ENCODE measurements around the gene PRMT6.
"Not testable (repeated sequence)": the region's sequence is repeated elsewhere in the genome, so short reads cannot be mapped to it uniquely, and the experiment has no call there.

PRMT6 gene

GRCh38 chr1:107056426-107057196 lies at the start of gene PRMT6:
PRMT6 (plus strand) TSS chr1:107056674; CDS start chr1:107056716, 42 bp downstream.
- DNase-seq: peak; percentile 59

- DNase-seq: no peak
Observed at GRCh38 chr1:107009281-107009680, 47.2 kb upstream of the PRMT6 start.

- DNase-seq: no peak
Observed at GRCh38 chr1:107010582-107010981, 45.9 kb upstream of the PRMT6 start.

GRCh38 chr1:107016376-107016978 lies 40.0 kb upstream of the PRMT6 start:
- no peak for DNase-seq

- no peak for DNase-seq
Observed at GRCh38 chr1:107018445-107018844, 38.0 kb upstream of the PRMT6 start.

- no peak for DNase-seq
Observed at GRCh38 chr1:107019166-107019565, 37.3 kb upstream of the PRMT6 start.

- DNase-seq: not testable (repeated sequence)
Observed at GRCh38 chr1:107038874-107039273, 17.6 kb upstream of the PRMT6 start.

GRCh38 chr1:107044310-107045220 lies 11.9 kb upstream of the PRMT6 start:
- not testable (repeated sequence) for DNase-seq

GRCh38 chr1:107047602-107048001 lies 8.9 kb upstream of the PRMT6 start:
- no peak for DNase-seq

- no peak for DNase-seq
Observed at GRCh38 chr1:107048241-107048640, 8.2 kb upstream of the PRMT6 start.

- DNase-seq: no peak
Observed at GRCh38 chr1:107051266-107051665, 5.2 kb upstream of the PRMT6 start.

- not testable (repeated sequence) for DNase-seq
Observed at GRCh38 chr1:107055919-107056425, 502 bp upstream of the PRMT6 start.

- DNase-seq: no peak
Observed at GRCh38 chr1:107057197-107058133, 991 bp downstream of the PRMT6 start.

- no peak for DNase-seq
Observed at GRCh38 chr1:107058245-107059032, 2.0 kb downstream of the PRMT6 start.

GRCh38 chr1:107061886-107062285 lies 5.4 kb downstream of the PRMT6 start:
- no peak for DNase-seq

GRCh38 chr1:107073493-107073892 lies 17.0 kb downstream of the PRMT6 start:
- no peak for DNase-seq

GRCh38 chr1:107076841-107077240 lies 20.4 kb downstream of the PRMT6 start:
- DNase-seq: no peak

- no peak for DNase-seq
Observed at GRCh38 chr1:107079249-107079648, 22.8 kb downstream of the PRMT6 start.

- DNase-seq: no peak
Observed at GRCh38 chr1:107081102-107081501, 24.6 kb downstream of the PRMT6 start.

- DNase-seq: no peak
Observed at GRCh38 chr1:107091418-107091817, 34.9 kb downstream of the PRMT6 start.

GRCh38 chr1:107093395-107093794 lies 36.9 kb downstream of the PRMT6 start:
- DNase-seq: not testable (repeated sequence)
